ENCODE measurements around the gene SASH1. TPM values are rescaled to one million over a fixed set of nuclear protein-coding genes. Genes with fewer than 3 reads are reported as not detected.

SASH1 gene
- total and polyA plus RNA-seq, 7 donors = 3.2 to 101 (median 40.5) TPM

- WGBS, 2 donors = 91 to 97% methylated on average over 1 of the region's 1 CpG
- H3K27ac ChIP-seq = no peak overlapping the region
- intact Hi-C loops (cut with DNase I) = no loop called here
- H3K36me3 ChIP-seq = peaks cover 0 to 41% (median 8%) of the 10 kb centered on the region in 4 donors
- no peak for TF ChIP-seq POLR2AphosphoS5 (IDR thresholded peaks at IDR 0.05)
- TF ChIP-seq EP300 (IDR thresholded peaks at IDR 0.05) = no peak
- TF ChIP-seq POLR2A (IDR thresholded peaks at IDR 0.05) = no peak
- TF ChIP-seq CTCF (IDR thresholded peaks at IDR 0.05) = no peak
- no peaks in the 10 kb centered on the region for H3K27me3 ChIP-seq
- H3K9me3 ChIP-seq = no peaks in the 10 kb centered on the region
- peaks cover 0 to 5% (median 2%) of the 10 kb centered on the region in 4 donors for H3K4me1 ChIP-seq
- no peak for DNase-seq
- H3K4me3 ChIP-seq = no peak overlapping the region
These were observed 208.6 kb downstream of the SASH1 start for GRCh38 chr6:148551226-148551625.

GRCh38 chr6:148556410-148556809 lies 213.8 kb downstream of the SASH1 start:
- Histone ChIP-seq H3K27me3 (no peaks in the 10 kb centered on the region), H3K9me3 (no peaks in the 10 kb centered on the region), H3K4me1 (peaks cover 0 to 11% (median 5%) of the 10 kb centered on the region in 4 donors), H3K36me3 (no peaks in the 10 kb centered on the region), H3K4me3 (no peak overlapping the region), H3K27ac (no peak overlapping the region)
- DNase-seq = no peak
- intact Hi-C loops (cut with DNase I) = no loop called here
- no peak for TF ChIP-seq POLR2A (IDR thresholded peaks at IDR 0.05)
- TF ChIP-seq EP300 (IDR thresholded peaks at IDR 0.05) = no peak
- no peak for TF ChIP-seq POLR2AphosphoS5 (IDR thresholded peaks at IDR 0.05)
- no peak for TF ChIP-seq CTCF (IDR thresholded peaks at IDR 0.05)
- 58 to 67% methylated on average over 7 of the region's 7 CpGs for WGBS, 2 donors

DNA sequence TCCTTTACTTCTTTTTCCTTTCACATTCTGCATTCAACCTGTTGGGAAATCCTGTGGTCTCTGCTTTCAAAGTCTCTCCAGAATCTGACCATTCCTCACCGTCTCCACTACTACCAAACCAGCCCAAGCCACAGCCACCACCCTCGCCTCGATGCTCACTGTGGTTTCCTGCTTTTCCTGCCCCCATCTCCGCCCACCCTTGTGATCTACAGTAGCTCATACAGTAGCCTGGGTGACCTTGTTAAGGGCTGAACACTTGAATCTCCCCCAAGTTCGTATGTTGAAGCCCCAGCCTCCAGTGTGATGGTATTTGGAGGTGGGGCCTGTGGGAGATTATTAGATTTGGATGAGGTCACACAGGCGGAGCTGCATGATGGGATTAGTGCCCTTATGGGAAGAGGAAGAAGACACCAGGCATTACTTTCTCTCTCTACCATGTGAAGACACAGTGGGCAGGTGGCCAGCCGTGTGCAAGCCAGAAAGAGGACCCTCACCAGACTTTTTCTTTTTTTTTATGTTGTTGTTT lies 215.2 kb downstream of the SASH1 start:
- DNase-seq = no peak
- Histone ChIP-seq H3K27me3 (no peaks in the 10 kb centered on the region), H3K4me1 (peaks cover 0 to 11% (median 5%) of the 10 kb centered on the region in 4 donors), H3K27ac (no peak overlapping the region), H3K9me3 (no peaks in the 10 kb centered on the region), H3K4me3 (no peak overlapping the region), H3K36me3 (no peaks in the 10 kb centered on the region)
- intact Hi-C loops (cut with DNase I) = no loop called here
- no peak for TF ChIP-seq CTCF (IDR thresholded peaks at IDR 0.05)
- TF ChIP-seq POLR2AphosphoS5 (IDR thresholded peaks at IDR 0.05) = no peak
- TF ChIP-seq POLR2A (IDR thresholded peaks at IDR 0.05) = no peak
- TF ChIP-seq EP300 (IDR thresholded peaks at IDR 0.05) = no peak
- 41 to 69% methylated on average over 7 of the region's 7 CpGs for WGBS, 2 donors

GRCh38 chr6:148559848-148560433 lies 217.3 kb downstream of the SASH1 start:
- no peaks in the 10 kb centered on the region for H3K36me3 ChIP-seq
- peak overlapping the region; percentile 25 to 67 (median 54) for H3K27ac ChIP-seq
- intact Hi-C loops (cut with DNase I) = no loop called here
- no peaks in the 10 kb centered on the region for H3K9me3 ChIP-seq
- no peaks in the 10 kb centered on the region for H3K27me3 ChIP-seq
- peak overlapping the region; percentile 30 to 55 (median 51) for H3K4me3 ChIP-seq
- 2 to 5% methylated on average over 46 of the region's 46 CpGs for WGBS, 2 donors
- peaks cover 0 to 11% (median 5%) of the 10 kb centered on the region in 4 donors for H3K4me1 ChIP-seq
- DNase-seq = peak; percentile 86
- TF ChIP-seq CTCF (IDR thresholded peaks at IDR 0.05) (peak; percentile 46 to 98 (median 72)), POLR2AphosphoS5 (IDR thresholded peaks at IDR 0.05) (no peak)

DNA sequence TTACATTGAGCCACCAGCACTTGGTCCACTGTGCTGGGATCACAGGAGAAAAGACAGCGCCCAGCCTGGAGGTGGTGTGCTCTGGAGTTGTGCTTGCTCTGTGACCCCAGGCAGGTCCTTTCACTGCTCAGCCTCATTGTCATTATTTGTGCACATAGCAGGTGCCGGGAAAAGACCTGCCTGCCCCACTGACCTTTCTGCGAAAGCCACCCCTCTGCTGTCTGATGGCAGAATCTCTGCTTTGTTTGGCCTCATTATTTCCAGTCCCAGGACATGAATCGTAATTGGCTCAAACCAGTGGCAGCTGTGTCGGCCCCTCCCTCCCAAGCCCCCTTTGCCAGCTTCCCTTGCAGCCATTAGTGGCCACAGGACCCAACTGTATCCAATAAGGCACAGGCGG lies 219.0 kb downstream of the SASH1 start:
- DNase-seq = no peak
- Histone ChIP-seq H3K27me3 (no peaks in the 10 kb centered on the region), H3K4me3 (no peak overlapping the region), H3K4me1 (peaks cover 0 to 11% (median 5%) of the 10 kb centered on the region in 4 donors), H3K27ac (no peak overlapping the region), H3K9me3 (no peaks in the 10 kb centered on the region), H3K36me3 (no peaks in the 10 kb centered on the region)
- 91 to 93% methylated on average over 6 of the region's 6 CpGs for WGBS, 2 donors
- intact Hi-C loops (cut with DNase I) = no loop called here
- TF ChIP-seq EP300 (IDR thresholded peaks at IDR 0.05) (no peak), CTCF (IDR thresholded peaks at IDR 0.05) (no peak), POLR2A (IDR thresholded peaks at IDR 0.05) (no peak), POLR2AphosphoS5 (IDR thresholded peaks at IDR 0.05) (no peak)

All from sigmoid colon (tissue), 7 donors.